NB4 (cell line): ENCODE data around the gene GNB1L.

Experiments
- CTCF ChIP-seq: IDR thresholded peaks from one replicate; pipeline ENCODE4 v1.5.1; 2012; ENCODE audit warnings: low read depth, low read length
- MYC ChIP-seq: IDR thresholded peaks from 2 replicates; pipeline ENCODE4 v1.6.1; 2011; ENCODE audit warnings: low read depth, low read length

- no peak for TF ChIP-seq CTCF
- TF ChIP-seq MYC = no peak
Measured at GRCh38 chr22:19868333-19868732, 13.7 kb upstream of the GNB1L start.
